GM10266 (cell line): ENCODE measurements around the gene MYL4.

Experiments
- DNase-seq: peaks from one replicate; pipeline ENCODE4 v3.0.0; 2012; ENCODE audit errors: extremely low spot score
- TF ChIP-seq, protein P1 (sequence below): IDR thresholded peaks from 2 replicates; pipeline ENCODE4 v1.5.1; 2012; ENCODE audit warnings: mild to moderate bottlenecking, low read depth; ENCODE audit not compliant: control insufficient read depth, insufficient read depth; ENCODE audit errors: missing control alignments

Gene MYL4

DNA sequence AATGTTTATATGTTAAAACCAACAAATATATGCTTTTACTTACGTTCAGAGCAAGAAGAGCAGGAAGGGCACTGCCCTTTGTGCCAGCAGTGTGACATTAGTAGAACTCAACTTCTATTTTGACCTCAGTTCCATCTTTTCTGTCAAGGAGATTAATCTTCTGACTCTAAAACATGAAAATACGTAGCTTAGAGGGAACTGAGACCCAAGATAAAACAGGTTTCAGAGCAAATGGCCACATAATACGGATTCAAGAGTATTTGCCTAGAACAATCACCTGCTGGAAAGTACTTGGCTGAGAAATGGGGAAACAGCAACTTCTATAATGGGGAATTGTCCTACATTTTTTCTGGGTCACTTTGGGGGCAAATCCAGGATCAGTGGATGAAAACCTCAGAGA, 22.2 kb downstream of the MYL4 start:
- no peak for DNase-seq
- TF ChIP-seq, protein P1, sequence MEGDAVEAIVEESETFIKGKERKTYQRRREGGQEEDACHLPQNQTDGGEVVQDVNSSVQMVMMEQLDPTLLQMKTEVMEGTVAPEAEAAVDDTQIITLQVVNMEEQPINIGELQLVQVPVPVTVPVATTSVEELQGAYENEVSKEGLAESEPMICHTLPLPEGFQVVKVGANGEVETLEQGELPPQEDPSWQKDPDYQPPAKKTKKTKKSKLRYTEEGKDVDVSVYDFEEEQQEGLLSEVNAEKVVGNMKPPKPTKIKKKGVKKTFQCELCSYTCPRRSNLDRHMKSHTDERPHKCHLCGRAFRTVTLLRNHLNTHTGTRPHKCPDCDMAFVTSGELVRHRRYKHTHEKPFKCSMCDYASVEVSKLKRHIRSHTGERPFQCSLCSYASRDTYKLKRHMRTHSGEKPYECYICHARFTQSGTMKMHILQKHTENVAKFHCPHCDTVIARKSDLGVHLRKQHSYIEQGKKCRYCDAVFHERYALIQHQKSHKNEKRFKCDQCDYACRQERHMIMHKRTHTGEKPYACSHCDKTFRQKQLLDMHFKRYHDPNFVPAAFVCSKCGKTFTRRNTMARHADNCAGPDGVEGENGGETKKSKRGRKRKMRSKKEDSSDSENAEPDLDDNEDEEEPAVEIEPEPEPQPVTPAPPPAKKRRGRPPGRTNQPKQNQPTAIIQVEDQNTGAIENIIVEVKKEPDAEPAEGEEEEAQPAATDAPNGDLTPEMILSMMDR: no peak

DNA sequence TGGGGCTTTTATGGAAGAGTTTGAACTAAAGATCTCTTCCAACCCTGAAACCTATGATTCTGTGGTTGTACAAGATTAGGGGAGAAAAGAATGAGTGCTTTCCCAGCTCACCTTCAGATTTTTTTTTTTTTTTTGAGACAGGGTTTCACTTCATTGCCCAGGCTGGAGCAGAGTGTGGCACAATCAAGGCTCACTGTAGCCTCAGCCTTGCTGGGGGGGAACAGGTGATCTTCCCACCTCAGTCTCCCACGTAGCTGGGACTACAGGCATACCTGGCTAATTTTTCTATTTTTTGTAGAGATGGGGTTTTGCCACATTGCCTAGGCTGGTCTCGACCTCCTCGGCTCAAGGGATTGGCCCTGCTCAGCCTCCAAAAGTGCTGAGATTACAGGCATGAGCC, 22.7 kb downstream of the MYL4 start:
- TF ChIP-seq, protein P1: no peak
- DNase-seq: no peak

DNA sequence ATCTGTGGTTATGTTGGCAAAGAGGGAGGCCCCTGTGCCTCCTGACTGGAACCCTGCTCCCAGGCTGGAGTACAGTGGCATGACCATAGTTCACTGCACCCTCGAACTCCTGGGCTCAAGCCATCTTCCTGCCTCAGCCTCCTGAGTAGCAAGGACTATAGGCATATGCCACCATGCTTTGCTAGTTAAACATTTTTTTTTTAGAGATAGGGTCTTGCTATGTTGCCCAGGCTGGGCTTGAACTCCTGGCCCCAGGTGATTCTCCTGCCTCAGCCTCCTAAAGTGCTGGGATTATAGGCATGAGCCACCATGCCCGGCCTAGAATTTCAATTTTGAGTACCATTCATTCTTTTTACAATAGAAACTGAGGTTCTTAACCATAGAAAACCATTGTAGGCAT, 23.3 kb downstream of the MYL4 start:
- DNase-seq: no peak
- TF ChIP-seq, protein P1: no peak

DNA sequence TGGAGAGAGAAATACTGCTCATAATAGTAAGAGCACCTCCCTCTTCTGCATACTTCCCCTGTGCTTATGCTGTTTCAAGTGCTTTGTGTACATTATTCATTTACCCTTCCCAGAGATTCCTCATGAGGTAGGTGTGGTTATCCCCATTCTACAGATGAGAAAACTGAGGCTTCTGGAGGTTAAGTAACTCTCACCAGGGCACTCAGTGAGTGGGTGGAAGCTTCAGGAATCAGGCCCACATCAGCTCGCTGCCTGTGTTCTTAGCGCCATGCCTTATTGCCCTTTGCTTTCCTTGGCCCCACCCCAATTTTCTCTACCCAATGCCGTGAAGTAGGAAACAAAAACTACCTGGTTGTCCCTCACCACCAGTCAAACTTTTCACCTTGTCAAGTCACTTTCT, 26.4 kb downstream of the MYL4 start:
- DNase-seq: no peak
- TF ChIP-seq, protein P1: no peak

DNA sequence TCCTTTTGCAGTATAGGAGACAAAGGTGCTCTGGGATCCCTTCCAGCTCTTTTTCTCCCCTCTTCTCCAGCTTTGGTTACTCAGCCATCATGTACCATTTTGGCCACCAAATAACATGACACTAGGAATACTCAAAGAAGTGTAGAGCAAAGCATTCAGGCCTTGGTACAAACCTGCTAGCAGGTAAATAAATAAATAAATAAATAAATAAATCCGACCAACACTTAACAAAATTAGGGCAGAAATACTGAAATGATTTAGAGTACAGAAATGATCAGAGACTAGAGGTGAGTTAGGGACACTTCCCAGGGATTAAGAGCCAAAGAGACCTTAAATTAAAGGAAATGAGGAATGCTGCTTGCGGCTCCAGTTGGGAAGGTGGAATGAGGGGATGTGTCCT, 26.8 kb downstream of the MYL4 start:
- TF ChIP-seq, protein P1: no peak
- no peak for DNase-seq

DNA sequence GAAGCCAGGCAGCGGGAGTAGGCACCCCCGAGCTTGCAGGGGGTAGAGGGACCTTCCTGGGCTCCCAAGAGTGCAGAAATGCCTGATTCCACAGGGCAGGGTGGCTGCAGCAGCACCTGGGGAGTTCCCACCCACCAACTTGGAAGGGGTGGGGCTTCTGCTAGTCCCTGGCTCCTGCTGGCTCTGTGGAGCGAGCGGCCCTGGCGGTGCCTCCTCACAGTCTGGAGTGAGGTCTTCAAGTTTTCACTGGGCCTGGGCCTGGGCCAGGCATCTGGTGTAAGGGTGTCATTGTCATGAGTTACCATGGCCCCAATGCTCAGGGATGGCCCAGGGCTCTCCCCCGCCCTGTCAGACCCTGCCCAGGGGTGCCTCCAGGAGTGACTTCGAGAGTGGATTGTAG, 28.7 kb downstream of the MYL4 start:
- TF ChIP-seq, protein P1: no peak
- DNase-seq: no peak

DNA sequence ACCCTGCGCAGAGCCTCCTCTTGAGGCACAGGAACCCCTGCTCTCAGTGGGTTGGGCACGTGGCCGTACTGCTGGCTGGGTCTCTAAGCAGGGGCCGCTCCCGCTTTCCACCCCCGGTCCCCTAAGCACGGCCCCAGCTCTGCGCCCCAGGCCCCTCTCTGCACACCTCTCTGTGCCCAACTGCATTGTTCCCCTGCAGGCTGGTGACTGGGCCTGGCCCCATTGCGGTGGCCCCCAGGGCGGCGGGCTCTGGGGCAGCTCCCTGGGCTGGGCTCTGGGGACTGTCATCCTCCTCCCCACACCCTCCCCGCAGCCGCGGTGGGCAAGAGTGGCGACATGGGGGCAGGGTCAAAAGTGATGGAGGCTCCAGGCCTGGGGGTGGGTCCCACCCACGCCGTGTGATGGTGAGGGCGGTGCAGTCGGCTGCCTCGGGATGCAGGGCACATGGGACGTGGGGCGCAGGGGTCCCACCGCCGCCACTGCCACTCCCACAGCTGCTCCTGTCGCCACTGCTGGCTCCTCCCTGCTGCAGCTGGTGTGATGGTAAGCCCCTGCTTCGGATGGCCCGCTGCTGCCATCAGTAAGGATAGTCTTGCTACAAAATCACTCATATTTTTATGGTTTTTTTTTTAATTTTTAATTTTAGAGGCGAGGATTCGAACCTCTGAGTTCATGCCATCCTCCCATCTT, 29.3 kb downstream of the MYL4 start:
- TF ChIP-seq, protein P1: no peak
- DNase-seq: no peak
